Liver (tissue), 9 donors: ENCODE measurements around the gene COL4A1. TPM values are rescaled to one million over a fixed set of nuclear protein-coding genes. Genes with fewer than 3 reads are reported as not detected.

ENCODE experiments used
- DNase-seq: peaks from one replicate; pipeline ENCODE4 v3.0.0-alpha.2; 2017; ENCODE audit warnings: low spot score
- H3K27ac ChIP-seq, 2 donors: one replicate each; pipeline ENCODE4 v1.7.0; 2013; ENCODE audit warnings: inconsistent platforms in 2 of 2, low read length in 2 of 2, control low read depth in 1 of 2, low read depth in 1 of 2, mild to moderate bottlenecking in 1 of 2
- H3K27me3 ChIP-seq, 4 donors: one replicate each; pipeline versions ENCODE4 v1.6.1 to v1.7.0; 2013; ENCODE audit warnings: low read length in 3 of 4, inconsistent platforms in 1 of 4, mild to moderate bottlenecking in 1 of 4, moderate library complexity in 1 of 4; ENCODE audit not compliant: control insufficient read depth in 4 of 4, insufficient read depth in 4 of 4
- H3K36me3 ChIP-seq, 4 donors: one replicate each; pipeline versions ENCODE4 v1.6.1 to v1.7.0; 2013; ENCODE audit warnings: low read length in 3 of 4, mild to moderate bottlenecking in 3 of 4, low read depth in 1 of 4, moderate library complexity in 1 of 4; ENCODE audit not compliant: control insufficient read depth in 4 of 4, insufficient read depth in 3 of 4
- H3K4me1 ChIP-seq, 4 donors: one replicate each; pipeline versions ENCODE4 v1.6.1 to v1.7.0; 2013; ENCODE audit warnings: low read length in 3 of 4, mild to moderate bottlenecking in 3 of 4, moderate library complexity in 1 of 4; ENCODE audit not compliant: control insufficient read depth in 4 of 4, insufficient read depth in 4 of 4
- H3K4me3 ChIP-seq, 3 donors: one replicate each; pipeline versions ENCODE4 v1.6.1 to v1.7.0; 2013; ENCODE audit warnings: low read length in 3 of 3, control low read depth in 1 of 3, low read depth in 1 of 3, mild to moderate bottlenecking in 1 of 3
- H3K9ac ChIP-seq, 2 donors: one replicate each; pipeline ENCODE4 v1.7.0; 2013; ENCODE audit warnings: low read length in 2 of 2, mild to moderate bottlenecking in 2 of 2, moderate library complexity in 2 of 2, control low read depth in 1 of 2, low read depth in 1 of 2
- H3K9me3 ChIP-seq, 4 donors: one replicate each; pipeline versions ENCODE4 v1.6.1 to v1.7.0; 2013; ENCODE audit warnings: low read length in 3 of 4; ENCODE audit not compliant: control insufficient read depth in 4 of 4
- ATF3 ChIP-seq: IDR thresholded peaks from 2 replicates; pipeline ENCODE4 v1.6.1; 2016; ENCODE audit warnings: antibody characterized with exemption
- CTCF ChIP-seq: fragments of 150-350 bp; IDR thresholded peaks from 2 replicates; pipeline ENCODE4 v1.5.1; 2017; ENCODE audit warnings: improper control_type of control experiment, low read depth, low read length; ENCODE audit not compliant: missing input control
- EGR1 ChIP-seq, 2 donors: IDR thresholded peaks; 2 replicates each; pipeline ENCODE4 v1.6.1; 2016 to 2018; ENCODE audit warnings: antibody characterized with exemption in 2 of 2, low read depth in 2 of 2
- FOXA1 ChIP-seq: IDR thresholded peaks from 2 replicates; pipeline ENCODE4 v1.6.1; 2016; ENCODE audit warnings: antibody characterized with exemption
- FOXA2 ChIP-seq: IDR thresholded peaks from 2 replicates; pipeline ENCODE4 v1.6.1; 2016; ENCODE audit warnings: antibody characterized with exemption
- GABPA ChIP-seq, 2 donors: IDR thresholded peaks in 1 of 2; conservative IDR thresholded peaks in 1 of 2; 2 replicates each; pipeline ENCODE4 v1.6.1; 2016; ENCODE audit warnings: antibody characterized with exemption in 2 of 2, mild to moderate bottlenecking in 1 of 2, moderate library complexity in 1 of 2
- HNF4A ChIP-seq, 2 donors: conservative IDR thresholded peaks; 2 replicates each; pipeline ENCODE4 v1.6.1; 2016; ENCODE audit warnings: antibody characterized with exemption in 2 of 2, mild to moderate bottlenecking in 2 of 2
- HNF4G ChIP-seq: IDR thresholded peaks from 2 replicates; pipeline ENCODE4 v1.6.1; 2016; ENCODE audit warnings: antibody characterized with exemption
- JUND ChIP-seq, 2 donors: IDR thresholded peaks; 2 replicates each; pipeline ENCODE4 v1.6.1; 2016; ENCODE audit warnings: antibody characterized with exemption in 2 of 2
- MAX ChIP-seq: IDR thresholded peaks from 2 replicates; pipeline ENCODE4 v1.6.1; 2016; ENCODE audit warnings: antibody characterized with exemption
- NR2F2 ChIP-seq: IDR thresholded peaks from 2 replicates; pipeline ENCODE4 v1.6.1; 2016; ENCODE audit warnings: antibody characterized with exemption
- REST ChIP-seq: IDR thresholded peaks from 2 replicates; pipeline ENCODE4 v1.6.1; 2016; ENCODE audit warnings: antibody characterized with exemption, mild to moderate bottlenecking
- RXRA ChIP-seq, 2 donors: IDR thresholded peaks; 2 replicates each; pipeline ENCODE4 v1.6.1; 2017 to 2018; ENCODE audit warnings: antibody characterized with exemption in 2 of 2, mild to moderate bottlenecking in 1 of 2
- SP1 ChIP-seq: IDR thresholded peaks from 2 replicates; pipeline ENCODE4 v1.6.1; 2018; ENCODE audit warnings: antibody characterized with exemption, mild to moderate bottlenecking
- TAF1 ChIP-seq: conservative IDR thresholded peaks from 2 replicates; pipeline ENCODE4 v1.6.1; 2016; ENCODE audit warnings: antibody characterized with exemption, mild to moderate bottlenecking
- YY1 ChIP-seq: IDR thresholded peaks from 2 replicates; pipeline ENCODE4 v1.6.1; 2016; ENCODE audit warnings: antibody characterized with exemption, mild to moderate bottlenecking
- ZBTB33 ChIP-seq: IDR thresholded peaks from 2 replicates; pipeline ENCODE4 v1.6.1; 2016; ENCODE audit warnings: antibody characterized with exemption
- WGBS: extraction: QIAGEN DNeasy Blood & Tissue Kit; methylation state at CpG from one replicate; pipeline ENCODE4 v1.1.7; 2013; 5-methylcytosine and 5-hydroxymethylcytosine counted together
- polyA plus RNA-seq, 2 donors: library from polyadenylated mRNA; stranded (reverse) in 1 of 2; unstranded in 1 of 2; fragments of 200-250 nt in 1 of 2; fragments of >200 nt in 1 of 2; fragmentation: Nextera tagmentation in 1 of 2; extraction: Ambion mirVana in 1 of 2; gene quantifications; one replicate each; pipeline versions ENCODE4 v1.2.1 to v1.2.3, GENCODE V29; 2013 to 2015
- total RNA-seq, 2 donors: library from RNA; depleted of rRNA; stranded (reverse); fragments of >200 nt; gene quantifications; one replicate each; pipeline ENCODE4 v1.2.3, GENCODE V29; 2014
- donor health status: healthy.
- donor health status: healthy.
- donor health status: healthy.
- donor health status: healthy.
- donor health status: healthy.

The COL4A1 gene
- total and polyA plus RNA-seq, 4 donors = 5.0 to 68.5 (median 37.9) TPM

- H3K4me3 ChIP-seq = no peak overlapping the region
- peaks cover 0 to 2% (median 0%) of the 10 kb centered on the region in 4 donors for H3K4me1 ChIP-seq
- no peak overlapping the region for H3K9ac ChIP-seq
- H3K27me3 ChIP-seq = no peaks in the 10 kb centered on the region
- 77% methylated on average over 10 of the region's 10 CpGs for WGBS
- H3K27ac ChIP-seq = no peak overlapping the region
- no peak for DNase-seq
- peaks cover 0 to 3% (median 0%) of the 10 kb centered on the region in 4 donors for H3K36me3 ChIP-seq
- TF ChIP-seq TAF1 (no peak), NR2F2 (no peak), YY1 (no peak), CTCF (no peak)
- H3K9me3 ChIP-seq = no peaks in the 10 kb centered on the region
These were observed 120.6 kb downstream of the COL4A1 start for GRCh38 chr13:110186231-110186855.

DNA sequence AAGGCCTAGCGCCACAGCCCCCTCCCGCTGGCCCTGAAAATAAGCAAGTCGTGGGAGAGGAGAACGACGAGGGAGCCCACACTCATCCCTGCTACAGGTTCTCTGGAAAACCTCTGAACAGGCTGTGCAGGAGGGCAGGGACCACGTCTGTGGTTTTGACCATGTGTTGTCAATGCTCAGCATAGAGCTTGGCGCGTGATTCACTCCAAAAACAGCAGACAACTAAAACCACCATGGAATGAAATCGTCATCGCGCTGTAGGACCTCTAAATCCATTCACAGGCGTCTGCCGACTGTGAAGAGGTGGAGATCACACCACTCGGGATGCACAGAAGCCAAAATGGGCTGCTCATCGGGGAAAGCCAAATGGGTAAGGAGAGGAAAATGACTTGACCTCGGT, 121.3 kb downstream of the COL4A1 start:
- no peak overlapping the region for H3K9ac ChIP-seq
- no peak overlapping the region for H3K27ac ChIP-seq
- H3K4me3 ChIP-seq = no peak overlapping the region
- 89% methylated on average over 16 of the region's 16 CpGs for WGBS
- H3K36me3 ChIP-seq = peaks cover 0 to 3% (median 0%) of the 10 kb centered on the region in 4 donors
- no peak for DNase-seq
- H3K9me3 ChIP-seq = no peaks in the 10 kb centered on the region
- TF ChIP-seq RXRA (IDR thresholded peaks at IDR 0.05) (no peak), CTCF (no peak), ATF3 (no peak), SP1 (no peak), REST (no peak), FOXA2 (no peak), TAF1 (no peak), GABPA (IDR thresholded peaks at IDR 0.05 in 1 of 2, conservative IDR thresholded peaks at IDR 0.05 in 1 of 2) (no peak), JUND (IDR thresholded peaks at IDR 0.05) (no peak), EGR1 (IDR thresholded peaks at IDR 0.05; ENCODE audit: low read depth in 2 of 2) (no peak), ZBTB33 (no peak), MAX (no peak), HNF4G (no peak), FOXA1 (no peak), HNF4A (conservative IDR thresholded peaks at IDR 0.05) (no peak)
- H3K27me3 ChIP-seq = no peaks in the 10 kb centered on the region
- peaks cover 0 to 2% (median 0%) of the 10 kb centered on the region in 4 donors for H3K4me1 ChIP-seq
